Ovary (tissue), 9 donors: Measurements from ENCODE around the gene RAI14. TPM values are rescaled to one million over a fixed set of nuclear protein-coding genes. Genes with fewer than 3 reads are reported as not detected.

Experiments
- DNase-seq, 5 donors: peaks; one replicate each; pipeline ENCODE4 v3.0.0-alpha.2; 2019 to 2020
- H3K27ac ChIP-seq, 2 donors: fragments of 200-600 bp; one replicate each; pipeline versions ENCODE4 v1.5.1 to v1.8.0; 2019 to 2022
- H3K27me3 ChIP-seq: fragments of 200-600 bp; one replicate; pipeline ENCODE4 v1.8.0; 2022
- H3K36me3 ChIP-seq: fragments of 200-600 bp; sonication (generic); one replicate; pipeline ENCODE4 v1.5.1; 2019
- H3K4me1 ChIP-seq: one replicate; pipeline ENCODE4 v1.8.1; 2013; ENCODE audit warnings: mild to moderate bottlenecking, moderate library complexity; ENCODE audit not compliant: insufficient read depth
- H3K4me3 ChIP-seq: fragments of 200-600 bp; sonication (generic); one replicate; pipeline ENCODE4 v1.5.1; 2017
- H3K9me3 ChIP-seq, 2 donors: fragments of 200-600 bp in 1 of 2; sonication (generic) in 1 of 2; one replicate each; pipeline versions ENCODE4 v1.5.1 to v1.8.1; 2013 to 2019; ENCODE audit warnings: mild to moderate bottlenecking in 1 of 2, moderate library complexity in 1 of 2
- EP300 ChIP-seq: sonication (generic); formaldehyde crosslinking; IDR thresholded peaks from one replicate; pipeline ENCODE4 v1.6.1; 2017; ENCODE audit warnings: antibody characterized with exemption
- POLR2A ChIP-seq: fragments of 450-650 bp; IDR thresholded peaks from one replicate; pipeline ENCODE4 v1.6.1; 2017; ENCODE audit warnings: antibody characterized with exemption, mild to moderate bottlenecking, moderate library complexity
- WGBS, 3 donors: extraction: QIAGEN DNeasy Blood & Tissue Kit in 1 of 3; methylation state at CpG; one replicate each; pipeline versions ENCODE4 v1.1.5 to v1.1.7; 2013 to 2017; 5-methylcytosine and 5-hydroxymethylcytosine counted together
- intact Hi-C, 4 donors: fragments of 100-400 bp; cut with DNase I; formaldehyde crosslinking; loops; one replicate each; pipeline versions ENCODE4 v1.11.0 to v1.15.1; 2022 to 2023
- polyA plus RNA-seq, 2 donors: library from polyadenylated mRNA; stranded (reverse); fragments of 200-250 nt in 1 of 2; fragments of 350-450 nt in 1 of 2; fragmentation: Illumina TruSeq in 1 of 2; extraction: RNeasy Lipid Tissue Mini Kit (QIAGEN cat#74804) in 1 of 2; gene quantifications; one replicate each; pipeline ENCODE4 v1.2.3, GENCODE V29; 2013 to 2014
- total RNA-seq, 7 donors: library from RNA; depleted of rRNA in 2 of 7; stranded (reverse); fragments of >200 nt in 2 of 7; fragmentation: NEBNext Ultra II Directional in 3 of 7; extraction: Animal tissue kit (Norgen Biotek cat#: 25700) in 3 of 7; gene quantifications; one replicate each; pipeline versions ENCODE4 v1.1.0 to v1.2.4, GENCODE V29; 2016 to 2023
- TF ChIP-seq, protein P1 (sequence below), 3 donors: fragments of 450-650 bp in 2 of 3; fragments of 200-600 bp in 1 of 3; IDR thresholded peaks; one replicate each; pipeline versions ENCODE4 v1.5.1 to v1.8.0; 2016 to 2022; ENCODE audit warnings: antibody characterized with exemption in 3 of 3, mild to moderate bottlenecking in 1 of 3
- donor health status: DM: no; HTN: no; CAD: no; lungs with moderate emphysema.
- donor health status: DM: no; HTN: no; CAD: no.
- donor health status: Bipolar disorder and iron deficiency.
- donor health status: DM: yes; HTN: yes; CAD: no.
- donor health status: DM: no; HTN: no; CAD: no.
- donor health status: DM: yes; HTN: yes; CAD: no.

Gene RAI14
- total and polyA plus RNA-seq, 9 donors, result 8.2 to 36.1 (median 25.9) TPM

DNA sequence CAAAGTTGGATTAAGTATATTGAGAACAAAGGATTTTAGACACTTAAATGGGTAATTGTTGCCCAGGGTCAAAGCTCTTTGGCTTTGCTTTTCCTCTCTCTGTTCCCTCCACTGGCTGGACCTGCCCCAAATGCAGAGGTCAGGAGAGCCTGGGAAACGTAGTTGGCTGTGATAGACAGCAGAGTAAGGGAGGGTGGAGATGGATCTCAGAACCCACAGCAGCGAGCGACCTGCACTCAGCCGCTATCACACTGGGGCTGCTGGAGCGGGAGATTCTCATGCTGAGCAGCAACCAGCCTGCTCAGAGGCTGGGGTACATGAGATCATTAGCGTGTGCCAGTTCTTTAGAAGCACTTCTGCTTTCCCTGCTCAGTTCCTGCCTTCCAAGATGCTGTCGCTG lies 111.1 kb downstream of the RAI14 start:
- no peak overlapping the region for H3K4me3 ChIP-seq
- TF ChIP-seq EP300 (no peak), POLR2A (no peak)
- TF ChIP-seq, protein P1, sequence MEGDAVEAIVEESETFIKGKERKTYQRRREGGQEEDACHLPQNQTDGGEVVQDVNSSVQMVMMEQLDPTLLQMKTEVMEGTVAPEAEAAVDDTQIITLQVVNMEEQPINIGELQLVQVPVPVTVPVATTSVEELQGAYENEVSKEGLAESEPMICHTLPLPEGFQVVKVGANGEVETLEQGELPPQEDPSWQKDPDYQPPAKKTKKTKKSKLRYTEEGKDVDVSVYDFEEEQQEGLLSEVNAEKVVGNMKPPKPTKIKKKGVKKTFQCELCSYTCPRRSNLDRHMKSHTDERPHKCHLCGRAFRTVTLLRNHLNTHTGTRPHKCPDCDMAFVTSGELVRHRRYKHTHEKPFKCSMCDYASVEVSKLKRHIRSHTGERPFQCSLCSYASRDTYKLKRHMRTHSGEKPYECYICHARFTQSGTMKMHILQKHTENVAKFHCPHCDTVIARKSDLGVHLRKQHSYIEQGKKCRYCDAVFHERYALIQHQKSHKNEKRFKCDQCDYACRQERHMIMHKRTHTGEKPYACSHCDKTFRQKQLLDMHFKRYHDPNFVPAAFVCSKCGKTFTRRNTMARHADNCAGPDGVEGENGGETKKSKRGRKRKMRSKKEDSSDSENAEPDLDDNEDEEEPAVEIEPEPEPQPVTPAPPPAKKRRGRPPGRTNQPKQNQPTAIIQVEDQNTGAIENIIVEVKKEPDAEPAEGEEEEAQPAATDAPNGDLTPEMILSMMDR (IDR thresholded peaks at IDR 0.05), result no peak
- no peaks in the 10 kb centered on the region for H3K27me3 ChIP-seq
- H3K4me1 ChIP-seq, result peaks cover 10% of the 10 kb centered on the region
- H3K27ac ChIP-seq, result no peak overlapping the region
- intact Hi-C loops, result no loop called here
- no peaks in the 10 kb centered on the region for H3K9me3 ChIP-seq
- DNase-seq, result no peak
- 91 to 92% (median 91%) methylated on average over 7 of the region's 7 CpGs for WGBS, 3 donors
- H3K36me3 ChIP-seq, result no peaks in the 10 kb centered on the region

DNA sequence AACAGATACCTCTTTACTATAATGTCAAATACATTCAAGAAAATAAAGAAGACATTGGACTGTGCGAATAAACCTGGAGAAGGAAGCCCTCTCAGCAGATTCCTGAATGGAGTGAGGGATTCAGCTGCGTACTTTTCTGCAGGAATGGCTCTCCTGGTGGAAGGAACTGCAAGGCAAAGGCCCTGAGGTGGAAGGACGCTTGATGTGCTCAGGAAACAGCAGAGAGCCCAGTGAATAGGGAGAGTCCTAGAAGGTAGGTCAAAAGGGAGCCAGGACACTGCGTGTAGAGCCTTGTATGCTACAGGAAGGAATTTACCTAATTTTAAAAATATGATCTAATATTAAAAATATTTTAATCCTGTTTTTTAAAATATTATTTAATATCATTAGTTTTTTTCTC lies 114.4 kb downstream of the RAI14 start:
- Histone ChIP-seq H3K36me3 (no peaks in the 10 kb centered on the region), H3K4me1 (peaks cover 2% of the 10 kb centered on the region), H3K27ac (no peak overlapping the region), H3K4me3 (no peak overlapping the region), H3K9me3 (no peaks in the 10 kb centered on the region), H3K27me3 (no peaks in the 10 kb centered on the region)
- intact Hi-C loops, result no loop called here
- TF ChIP-seq EP300, result no peak
- no peak for TF ChIP-seq POLR2A
- TF ChIP-seq, protein P1 (IDR thresholded peaks at IDR 0.05), result no peak
- WGBS, 3 donors, result 91 to 95% (median 93%) methylated on average over 4 of the region's 4 CpGs
- DNase-seq, result no peak

- Histone ChIP-seq H3K27me3 (no peaks in the 10 kb centered on the region), H3K4me1 (peaks cover 2% of the 10 kb centered on the region), H3K27ac (no peak overlapping the region), H3K36me3 (no peaks in the 10 kb centered on the region), H3K4me3 (no peak overlapping the region), H3K9me3 (no peaks in the 10 kb centered on the region)
- TF ChIP-seq POLR2A (no peak), EP300 (no peak)
- TF ChIP-seq, protein P1 (IDR thresholded peaks at IDR 0.05), result no peak
- intact Hi-C loops, result no loop called here
- WGBS, 3 donors, result 56 to 63% (median 59%) methylated on average over 5 of the region's 5 CpGs
- no peak for DNase-seq
These were observed 114.9 kb downstream of the RAI14 start for GRCh38 chr5:34771076-34771475.

DNA sequence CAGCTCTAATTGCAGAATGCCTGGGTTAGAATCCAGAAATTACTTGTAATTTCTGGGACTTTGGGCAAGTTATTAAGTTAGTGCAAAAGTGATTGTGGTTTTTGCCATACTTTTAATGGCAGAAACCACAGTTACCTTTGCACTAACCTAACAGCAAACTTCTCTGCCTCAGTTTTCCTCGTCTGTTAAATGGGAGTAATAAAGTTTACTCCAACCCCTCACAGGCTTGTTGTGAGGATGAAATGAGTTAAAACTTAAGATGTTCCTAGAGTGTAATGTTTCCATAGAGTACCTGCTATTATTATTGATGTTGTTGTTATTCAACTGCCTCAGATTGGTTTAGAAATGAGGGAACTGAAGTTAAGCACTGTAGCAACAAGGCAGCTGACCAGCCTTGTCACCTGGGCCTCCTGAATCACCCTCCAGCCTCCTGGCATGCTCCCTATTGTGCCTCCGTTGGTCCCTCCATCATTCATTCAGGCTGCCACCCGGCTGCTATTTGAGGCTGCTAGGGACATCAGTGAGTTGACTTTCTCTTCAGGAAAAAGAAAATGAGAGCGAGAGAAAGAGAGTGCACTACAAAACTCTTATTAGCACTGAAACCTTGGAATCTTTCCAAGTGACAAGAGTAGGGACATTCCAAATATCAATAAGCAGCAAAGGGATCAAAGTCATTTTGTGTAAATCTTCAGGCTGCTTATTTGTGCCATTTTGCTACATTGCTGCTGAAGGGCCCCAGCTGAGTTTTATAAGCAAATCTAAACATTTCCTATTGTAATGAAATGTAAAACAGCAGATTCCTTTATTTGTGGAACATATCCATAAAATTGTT lies 116.4 kb downstream of the RAI14 start:
- peaks cover 2% of the 10 kb centered on the region for H3K4me1 ChIP-seq
- no peak for DNase-seq
- TF ChIP-seq EP300 (no peak), POLR2A (no peak)
- TF ChIP-seq, protein P1 (IDR thresholded peaks at IDR 0.05), result no peak
- H3K27me3 ChIP-seq, result no peaks in the 10 kb centered on the region
- H3K9me3 ChIP-seq, result no peaks in the 10 kb centered on the region
- intact Hi-C loops, result no loop called here
- no peak overlapping the region for H3K4me3 ChIP-seq
- WGBS, 3 donors, result 77 to 80% (median 77%) methylated on average over 4 of the region's 4 CpGs
- H3K36me3 ChIP-seq, result no peaks in the 10 kb centered on the region
- H3K27ac ChIP-seq, result no peak overlapping the region
